Islet precursor cell (in vitro differentiated cells): ENCODE results near the gene ADD3.

ENCODE experiments used
- DNase-seq: peaks from one replicate; pipeline ENCODE4 v3.0.0-alpha.2; 2018

Gene ADD3

DNA sequence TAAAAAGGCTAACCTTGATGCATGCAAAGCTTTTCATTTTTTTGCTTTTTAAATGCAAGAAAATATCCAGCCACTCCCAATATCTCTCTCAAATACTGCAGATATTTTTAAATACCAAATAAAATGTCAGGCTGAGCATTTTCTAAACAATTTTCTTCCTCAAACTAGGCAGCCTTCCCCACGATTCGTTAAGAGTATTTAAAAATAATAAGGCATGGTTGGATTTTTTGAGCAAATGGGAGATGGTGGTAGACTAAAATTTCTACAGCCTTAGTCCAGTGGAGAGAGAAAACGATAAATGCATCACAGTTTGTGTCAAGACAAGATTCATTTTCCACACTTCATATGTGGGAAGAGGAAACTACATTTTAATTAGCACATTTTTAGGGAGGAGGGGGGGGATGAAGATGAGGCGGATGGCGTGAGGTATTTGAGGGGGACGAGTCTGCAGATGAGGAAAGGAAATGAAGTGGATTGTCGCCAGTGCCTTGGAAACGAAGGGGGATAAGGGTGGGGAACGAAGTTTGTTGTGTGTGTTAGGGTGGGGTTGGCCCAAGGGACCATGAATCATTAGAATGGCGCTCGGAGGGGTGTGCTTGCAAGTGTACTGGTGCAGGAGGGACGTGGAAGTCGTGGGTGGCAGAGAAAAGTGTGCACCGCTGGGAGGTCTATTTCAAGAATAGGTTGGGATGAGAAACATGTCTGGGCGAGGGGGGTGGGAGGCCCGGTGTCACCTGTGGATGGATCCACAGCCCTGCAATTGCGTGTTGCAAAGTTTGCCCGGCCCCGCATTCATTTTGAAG, 1.2 kb upstream of the ADD3 start:
- peak; percentile 77 for DNase-seq

DNA sequence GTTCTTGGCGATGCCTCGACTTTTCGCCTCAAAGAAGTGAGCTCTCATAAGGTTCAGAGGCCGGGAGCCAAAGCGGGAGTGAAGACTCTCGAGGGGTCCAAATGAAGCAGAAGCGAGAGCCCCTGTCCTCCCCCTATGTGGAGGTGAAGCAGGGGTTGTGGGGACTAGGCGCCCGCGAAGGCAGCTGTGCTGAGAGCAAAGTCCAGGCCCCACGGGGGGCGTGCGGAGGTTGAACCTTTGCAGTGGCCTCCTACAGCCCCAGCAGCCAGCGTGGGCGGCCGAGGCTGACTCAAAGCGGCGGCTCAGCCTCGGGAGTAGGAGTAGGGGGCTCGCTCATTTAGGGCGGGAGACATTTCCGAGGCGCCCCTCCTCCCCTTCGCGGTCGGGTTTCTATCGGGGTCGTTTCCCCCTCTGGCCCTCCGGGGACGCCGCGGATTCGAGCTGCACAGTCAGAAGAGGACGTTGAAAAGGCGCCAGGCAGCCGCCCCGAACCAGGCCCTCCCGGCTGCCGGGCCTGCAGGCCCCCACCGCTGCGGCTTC, 553 bp upstream of the ADD3 start:
- DNase-seq = no peak

DNA sequence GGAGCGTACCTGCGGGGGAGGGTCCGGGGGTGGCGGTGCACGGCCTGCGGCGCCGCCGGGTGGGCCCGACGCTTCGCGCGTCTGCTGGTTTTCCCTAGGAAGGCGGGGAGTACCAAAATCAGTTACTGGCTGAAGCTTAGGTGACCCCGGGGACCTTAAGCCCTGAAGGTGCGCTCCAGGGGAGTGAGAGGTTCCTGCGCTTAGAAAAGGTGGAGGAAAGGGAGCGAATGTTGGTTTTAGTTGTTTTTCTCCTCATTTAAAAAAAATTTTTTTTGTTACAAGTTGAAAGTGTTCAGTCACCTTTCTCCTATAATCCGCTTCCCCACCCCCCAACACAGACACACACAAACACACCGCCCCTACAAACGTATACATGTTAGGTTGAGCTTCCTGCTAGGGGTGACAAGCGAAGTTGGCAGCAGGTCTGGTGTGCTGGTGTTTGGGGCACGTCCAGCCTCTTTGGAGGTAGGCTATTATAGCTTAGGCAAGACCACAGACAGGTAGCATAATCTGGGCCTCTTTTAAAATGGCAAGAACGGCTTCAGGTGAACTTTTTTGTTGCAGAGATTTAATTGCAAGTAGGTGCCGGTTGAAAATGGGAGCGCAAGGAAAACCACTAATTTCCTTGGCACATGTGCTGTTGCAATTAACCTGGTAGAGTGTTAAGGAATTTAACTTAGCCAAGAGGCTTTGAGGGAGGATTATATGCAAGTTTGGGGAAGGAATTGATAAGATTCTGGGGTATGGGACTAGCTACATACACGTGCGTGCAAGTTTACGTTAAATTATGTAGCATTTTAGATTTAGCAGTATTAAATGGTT, 945 bp downstream of the ADD3 start:
- peak; percentile 67 for DNase-seq

DNA sequence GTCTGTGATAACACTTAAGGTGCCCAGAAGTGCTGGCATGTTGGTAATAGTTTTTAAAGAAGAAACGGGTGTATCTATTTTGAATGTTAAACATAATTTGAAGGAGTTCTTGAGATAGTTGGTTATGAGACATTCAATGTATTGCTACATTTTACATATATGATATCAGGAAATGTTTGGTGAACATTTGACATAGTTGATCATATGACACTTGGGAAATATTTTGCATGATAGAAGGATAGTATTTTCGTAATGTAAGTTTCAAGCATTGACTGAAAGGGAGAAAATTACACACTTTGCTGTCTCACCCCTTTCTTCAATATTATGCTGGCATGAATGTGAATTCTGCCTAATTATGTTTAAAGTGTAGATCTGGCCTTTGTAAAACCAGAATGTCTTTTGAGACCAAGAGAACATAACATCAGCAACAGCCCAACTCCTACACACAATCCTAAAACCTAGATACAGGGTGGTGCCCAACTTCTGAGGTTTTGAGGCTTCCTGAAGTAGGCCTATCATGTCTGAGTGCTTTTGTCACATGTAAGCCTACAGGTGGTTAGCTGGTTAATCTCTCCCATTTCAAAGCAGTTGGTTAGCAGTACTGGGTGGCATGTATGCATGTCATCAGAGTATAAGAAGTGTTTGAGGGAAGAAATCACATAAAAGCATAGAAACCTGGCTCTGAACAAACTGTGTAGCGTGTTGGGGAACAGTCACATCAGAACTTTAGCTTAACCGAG, 2.1 kb downstream of the ADD3 start:
- no peak for DNase-seq

DNA sequence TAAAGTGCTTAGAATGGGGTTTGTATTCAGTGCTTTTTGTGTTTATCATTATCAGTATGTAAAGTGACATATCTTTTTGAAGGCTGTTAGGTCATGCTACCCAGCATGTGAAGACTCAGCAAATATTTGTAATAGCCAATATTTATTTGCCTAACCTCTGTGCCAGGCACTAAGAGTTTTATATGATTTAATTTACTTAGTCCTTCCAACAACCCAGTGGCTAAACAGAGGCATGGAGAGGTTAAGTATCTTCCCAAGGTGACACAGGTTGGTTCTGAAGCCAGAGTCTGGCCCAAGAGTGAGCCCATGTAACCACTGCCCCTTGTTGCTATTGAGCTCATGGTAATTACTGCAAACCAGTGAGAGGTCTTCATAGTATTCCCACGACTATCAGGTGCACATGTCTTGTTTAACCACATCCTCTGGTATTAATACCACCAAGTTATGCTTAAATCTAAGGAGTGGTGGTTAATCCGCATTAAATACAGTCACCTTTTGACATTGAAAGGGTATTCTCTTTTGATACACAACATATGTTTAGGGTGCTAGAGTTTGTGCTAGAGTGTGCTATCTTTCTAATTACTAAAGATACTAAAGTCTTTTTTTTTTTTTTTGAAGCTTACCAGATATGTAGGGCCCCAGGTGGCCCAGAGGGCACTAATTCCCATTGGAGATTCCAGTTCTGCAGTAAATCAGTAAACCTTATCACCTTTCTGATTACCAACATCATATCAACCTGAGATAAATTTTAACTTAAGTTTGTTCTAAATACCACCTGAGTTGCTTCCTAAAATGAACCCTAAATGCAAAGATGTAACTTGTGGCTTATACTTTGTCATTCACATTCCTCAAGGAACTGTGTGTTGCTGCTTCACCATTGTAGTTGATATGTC, 2.9 kb downstream of the ADD3 start:
- no peak for DNase-seq

DNA sequence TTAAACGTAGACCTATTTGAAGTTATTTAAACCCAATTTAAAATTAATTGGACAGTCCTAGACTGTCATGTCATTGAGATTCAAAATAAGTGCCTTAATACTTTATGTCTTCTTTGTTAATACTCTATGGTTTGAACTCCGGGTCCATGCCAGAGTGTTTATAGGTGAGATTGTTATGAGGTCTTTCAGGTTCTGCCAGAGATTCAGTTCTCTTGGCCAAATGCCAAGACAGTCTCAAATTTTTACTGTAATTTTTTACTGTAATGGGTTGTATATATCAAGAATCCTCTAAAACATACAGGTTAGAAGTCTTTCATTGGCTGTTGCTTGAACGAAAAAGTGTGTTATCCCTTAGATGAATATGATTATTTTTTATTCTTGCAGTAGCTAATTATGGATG, 3.9 kb downstream of the ADD3 start:
- DNase-seq = no peak

DNA sequence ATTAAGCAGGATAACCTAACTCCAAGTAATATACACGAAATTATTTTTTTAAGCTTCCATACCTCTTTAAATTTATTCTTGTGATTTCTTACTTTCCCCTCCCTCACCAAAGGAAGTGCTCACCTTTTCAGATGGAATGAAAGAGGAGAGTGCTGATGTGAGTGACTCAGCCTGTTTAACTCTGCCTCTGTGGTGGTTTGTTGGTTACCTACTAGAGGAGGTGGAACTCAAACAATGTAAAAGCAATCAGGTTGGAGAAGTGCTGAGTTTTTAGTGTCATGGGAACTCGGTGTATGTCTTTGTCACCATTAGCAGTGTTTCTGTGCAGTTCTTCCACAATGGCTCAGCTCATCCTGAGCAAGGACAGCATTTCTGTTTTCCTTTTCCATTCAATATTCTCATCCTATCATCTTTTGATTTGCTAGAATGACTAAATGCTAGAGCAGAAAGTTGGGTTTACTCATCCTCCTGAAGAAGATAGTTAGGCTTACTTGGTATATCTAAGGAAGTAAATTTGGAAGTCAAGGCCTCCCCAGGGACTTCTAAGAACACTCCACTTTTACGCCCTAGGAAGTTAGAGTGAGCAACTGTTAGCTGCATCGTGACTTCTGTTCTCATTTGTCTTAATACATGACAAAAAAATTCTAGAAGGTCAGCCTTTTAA, 6.0 kb downstream of the ADD3 start:
- DNase-seq = peak; percentile 82

DNA sequence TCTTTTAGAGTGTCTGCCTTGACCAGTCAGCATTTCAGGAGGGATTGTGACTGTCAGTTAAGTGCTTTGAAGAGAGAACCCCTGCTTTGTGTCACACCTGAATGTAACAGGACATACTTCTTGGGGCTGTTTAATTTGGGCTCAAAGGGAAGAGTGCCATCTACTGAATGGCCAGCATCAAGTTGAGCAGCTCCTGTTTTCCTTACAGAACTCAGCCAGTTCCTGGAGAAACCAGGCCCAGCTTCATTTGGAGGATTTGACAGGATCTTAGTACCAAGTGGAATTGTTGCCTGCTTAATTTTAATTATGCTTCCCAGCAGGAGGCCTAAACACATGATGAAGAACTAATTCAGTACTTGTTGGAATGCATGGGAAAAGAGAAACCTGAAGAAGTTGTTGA, 8.3 kb downstream of the ADD3 start:
- DNase-seq = no peak

DNA sequence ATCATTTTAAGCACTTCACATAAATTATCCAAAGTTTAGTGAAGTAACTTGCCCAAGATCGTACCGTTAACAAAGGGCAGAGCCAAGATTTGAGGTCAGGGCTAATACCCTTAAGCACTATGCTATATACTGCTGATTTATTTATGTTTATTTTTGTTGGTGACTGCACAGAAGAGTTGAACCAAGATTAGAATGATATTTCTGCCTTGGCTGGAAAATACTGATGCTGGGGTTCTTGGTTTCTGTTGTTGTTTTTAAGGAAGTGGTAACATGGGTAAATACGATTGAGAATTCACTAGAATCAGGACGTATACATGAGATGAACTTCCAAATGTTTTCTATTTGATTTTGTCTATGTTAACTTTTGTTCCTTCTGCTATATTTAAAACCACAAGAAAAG, 9.3 kb downstream of the ADD3 start:
- DNase-seq = no peak

DNA sequence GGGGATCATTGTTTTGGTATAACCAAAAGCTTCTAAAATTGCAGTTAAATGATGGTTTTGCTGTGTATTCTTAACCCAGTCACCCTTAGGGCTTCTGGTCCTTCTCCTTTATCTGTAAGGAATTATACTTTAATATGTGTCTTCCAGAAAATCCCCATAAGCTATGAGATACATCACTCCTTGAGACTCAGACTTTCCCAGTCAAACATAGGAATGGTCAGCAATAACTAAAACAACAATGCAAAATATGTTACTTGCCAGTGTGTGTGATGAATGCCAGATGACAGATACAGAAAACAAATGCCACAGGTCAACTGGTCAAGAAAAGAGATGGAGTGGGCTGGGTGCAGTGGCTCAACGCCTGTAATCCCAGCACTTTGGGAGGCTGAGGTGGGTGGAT, 10.1 kb downstream of the ADD3 start:
- no peak for DNase-seq

DNA sequence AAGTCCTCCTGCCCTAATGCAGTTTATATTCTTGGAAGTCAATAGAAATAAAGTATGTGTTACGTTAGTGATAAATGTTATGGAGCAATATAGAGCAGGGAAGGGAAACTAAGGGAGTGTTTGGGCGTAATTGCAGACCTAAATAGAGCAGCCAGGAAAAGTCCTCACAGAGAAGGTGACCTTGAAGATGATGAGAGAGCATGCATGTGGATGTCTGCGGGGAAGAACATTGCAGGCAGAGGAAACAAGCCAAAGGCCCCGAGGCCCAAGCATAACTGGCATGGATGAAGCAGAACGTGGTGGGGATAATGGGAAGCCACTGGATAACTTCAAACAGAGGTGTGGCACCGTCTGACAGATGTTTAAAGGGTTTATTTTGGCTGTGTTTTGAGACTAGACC, 12.5 kb downstream of the ADD3 start:
- DNase-seq = peak; percentile 53

DNA sequence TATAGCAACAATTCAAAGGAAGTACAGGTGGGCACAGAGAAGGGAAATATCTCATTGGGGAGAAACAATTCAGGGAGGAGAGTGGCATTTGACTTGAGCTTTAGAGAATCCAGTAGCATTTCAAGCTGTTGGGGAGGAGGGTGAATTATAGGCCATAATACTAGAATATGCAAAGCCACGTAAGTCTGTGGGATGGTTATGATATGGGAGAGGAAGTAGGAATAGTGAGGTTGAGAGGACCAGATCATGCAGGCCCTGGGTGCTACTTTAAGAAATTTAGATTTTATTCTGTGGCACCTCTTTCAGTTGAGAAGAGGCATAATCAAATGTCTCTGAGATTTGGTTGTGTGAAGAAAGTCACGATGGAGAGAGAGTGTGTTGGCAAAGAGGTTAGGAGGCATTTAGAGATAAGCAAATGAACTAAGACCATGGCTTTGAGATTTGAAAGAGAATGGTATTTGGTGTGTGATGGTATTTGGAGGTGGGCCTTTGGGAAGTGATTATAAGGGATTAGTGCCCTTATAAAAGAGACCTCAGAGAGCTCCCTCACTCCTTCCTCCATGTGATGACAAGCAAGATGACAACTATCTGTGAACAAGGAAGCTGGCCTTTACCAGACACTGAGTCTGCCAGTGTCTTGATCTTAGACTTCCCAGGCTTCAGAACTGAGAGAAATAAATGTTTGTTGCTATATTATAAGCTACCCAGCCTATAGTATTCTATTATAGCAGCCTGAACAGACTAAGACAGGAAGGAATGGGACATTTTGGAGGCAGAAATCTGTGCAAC, 15.1 kb downstream of the ADD3 start:
- no peak for DNase-seq

DNA sequence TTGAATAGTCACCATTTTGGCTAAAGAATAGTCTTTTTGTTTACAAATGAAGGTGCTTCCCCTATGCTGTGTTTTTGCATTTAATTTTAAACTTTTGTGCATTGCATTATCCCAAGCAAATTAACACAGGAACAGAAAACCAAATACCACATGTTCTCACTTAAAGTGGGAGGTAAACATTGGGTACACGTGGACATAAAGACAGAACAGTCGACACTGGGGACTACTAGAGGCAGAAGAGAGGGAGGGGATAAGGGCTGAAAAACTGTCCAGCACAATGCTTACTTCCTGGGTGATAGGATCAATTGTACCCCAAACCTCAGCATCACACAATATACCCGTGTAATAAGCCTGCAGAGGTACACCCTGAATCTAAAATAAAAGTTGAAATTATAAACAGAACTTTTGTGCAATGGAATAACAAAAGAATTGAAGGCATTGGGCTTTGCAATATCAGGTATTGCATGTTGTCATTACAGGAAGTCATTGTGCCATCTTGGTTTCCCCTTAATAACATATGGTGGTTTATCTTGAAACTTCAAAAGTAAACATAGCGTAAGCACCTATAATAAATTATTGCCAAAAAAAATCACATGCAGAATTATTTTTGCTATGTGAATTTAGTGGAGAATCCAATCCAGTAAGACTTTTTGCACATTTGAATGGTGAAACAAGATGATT, 16.1 kb downstream of the ADD3 start:
- DNase-seq = no peak

DNA sequence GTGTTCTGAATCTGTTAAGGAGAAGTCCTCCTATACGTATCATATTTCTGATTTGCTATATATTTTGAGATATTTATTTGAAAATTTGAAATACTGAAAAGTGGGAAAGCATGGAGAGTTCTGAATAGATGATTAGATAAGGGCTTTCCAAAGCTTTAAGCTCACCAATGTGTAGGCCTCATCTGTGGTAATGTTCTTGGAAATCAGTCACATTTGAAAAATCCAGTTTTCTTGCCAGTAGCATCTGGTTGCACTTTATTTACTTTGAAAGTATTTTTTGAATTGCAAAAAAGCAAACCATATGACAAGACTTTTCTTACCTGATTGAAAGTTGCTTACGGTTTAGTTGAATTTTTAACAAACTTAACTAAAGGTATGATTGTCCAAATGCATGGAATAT, 21.7 kb downstream of the ADD3 start:
- no peak for DNase-seq

DNA sequence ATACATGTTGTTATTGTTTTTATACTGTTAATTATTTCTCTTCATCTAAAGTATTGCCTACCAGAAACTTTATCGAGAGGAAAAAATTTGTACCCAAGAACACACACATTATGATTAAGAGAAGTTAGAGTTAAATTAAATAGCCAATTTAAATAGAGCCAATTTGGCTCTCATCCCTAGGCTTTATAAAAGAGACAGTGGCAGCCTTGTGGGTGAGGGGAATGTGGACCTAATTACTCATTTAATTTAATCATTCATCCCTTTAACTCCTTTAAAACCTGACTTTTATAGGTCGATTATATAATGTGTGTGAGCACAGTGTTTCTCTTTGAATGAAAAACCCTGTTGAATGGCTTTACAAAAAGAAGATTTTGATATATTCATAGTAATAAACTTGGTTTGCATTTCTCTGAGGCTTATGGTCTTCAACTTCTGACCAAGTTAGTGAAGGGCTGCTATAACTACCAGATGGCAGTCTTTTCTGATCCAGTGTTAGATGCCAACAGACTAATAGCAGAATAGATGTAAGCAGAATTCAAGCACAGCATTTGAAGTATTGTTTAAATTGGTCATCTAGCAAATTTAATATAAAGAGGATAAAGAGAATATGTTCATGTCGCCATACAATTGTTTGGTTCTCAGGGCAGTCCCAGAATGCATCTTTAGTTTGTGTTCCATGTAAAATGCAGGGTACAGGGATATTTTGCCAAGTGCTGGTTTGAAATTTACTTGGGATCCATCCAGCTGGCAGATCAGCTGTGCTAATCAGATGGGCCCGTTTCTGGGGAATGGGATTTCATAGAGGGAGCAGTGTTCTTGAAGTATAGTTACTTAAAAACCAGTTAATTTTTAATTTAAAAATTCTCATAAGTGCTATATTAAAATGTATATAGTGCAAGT, 25.3 kb downstream of the ADD3 start:
- no peak for DNase-seq

DNA sequence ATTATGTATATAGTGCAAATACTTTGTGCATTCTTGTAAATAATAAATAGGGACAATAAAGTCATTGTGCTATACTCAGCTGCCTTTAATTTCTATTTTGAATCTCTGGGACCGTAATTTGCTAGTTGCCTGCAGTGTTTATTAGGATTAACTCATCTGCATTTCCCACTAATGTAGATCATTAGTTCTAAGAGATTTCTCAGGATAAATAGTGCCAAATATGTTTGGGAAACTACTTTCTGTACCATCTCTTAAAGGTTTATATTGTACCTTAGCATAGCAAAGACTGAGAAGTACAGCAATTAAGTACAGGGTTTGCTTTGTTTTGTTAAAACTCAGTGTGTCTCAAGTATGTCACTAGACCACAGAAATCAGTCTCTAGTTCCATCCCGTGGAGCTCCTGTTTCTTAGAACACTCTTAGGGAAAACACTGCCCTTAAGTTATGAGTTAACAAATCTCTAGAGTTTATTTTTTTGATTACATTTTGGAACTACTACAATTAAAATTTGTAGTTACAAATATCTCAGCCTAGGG, 26.0 kb downstream of the ADD3 start:
- DNase-seq = no peak

DNA sequence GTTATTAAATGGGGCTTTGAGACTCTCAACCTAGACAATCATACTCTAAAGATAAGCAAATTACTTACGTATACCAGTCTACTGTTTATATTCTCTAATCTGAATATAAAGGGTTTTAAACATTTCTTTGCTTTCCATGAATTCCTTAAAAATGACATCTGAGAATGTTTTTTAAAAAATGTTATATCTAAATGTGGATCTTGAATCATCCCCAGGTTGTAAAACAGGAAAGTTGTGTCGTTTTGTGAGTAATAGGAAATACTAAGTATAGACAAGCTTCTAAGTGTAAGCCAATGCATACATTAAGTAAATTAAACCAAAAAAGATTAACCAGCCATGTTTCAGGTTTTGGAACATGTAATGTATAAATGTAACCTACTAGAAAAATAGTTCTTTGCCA, 26.8 kb downstream of the ADD3 start:
- DNase-seq = no peak

DNA sequence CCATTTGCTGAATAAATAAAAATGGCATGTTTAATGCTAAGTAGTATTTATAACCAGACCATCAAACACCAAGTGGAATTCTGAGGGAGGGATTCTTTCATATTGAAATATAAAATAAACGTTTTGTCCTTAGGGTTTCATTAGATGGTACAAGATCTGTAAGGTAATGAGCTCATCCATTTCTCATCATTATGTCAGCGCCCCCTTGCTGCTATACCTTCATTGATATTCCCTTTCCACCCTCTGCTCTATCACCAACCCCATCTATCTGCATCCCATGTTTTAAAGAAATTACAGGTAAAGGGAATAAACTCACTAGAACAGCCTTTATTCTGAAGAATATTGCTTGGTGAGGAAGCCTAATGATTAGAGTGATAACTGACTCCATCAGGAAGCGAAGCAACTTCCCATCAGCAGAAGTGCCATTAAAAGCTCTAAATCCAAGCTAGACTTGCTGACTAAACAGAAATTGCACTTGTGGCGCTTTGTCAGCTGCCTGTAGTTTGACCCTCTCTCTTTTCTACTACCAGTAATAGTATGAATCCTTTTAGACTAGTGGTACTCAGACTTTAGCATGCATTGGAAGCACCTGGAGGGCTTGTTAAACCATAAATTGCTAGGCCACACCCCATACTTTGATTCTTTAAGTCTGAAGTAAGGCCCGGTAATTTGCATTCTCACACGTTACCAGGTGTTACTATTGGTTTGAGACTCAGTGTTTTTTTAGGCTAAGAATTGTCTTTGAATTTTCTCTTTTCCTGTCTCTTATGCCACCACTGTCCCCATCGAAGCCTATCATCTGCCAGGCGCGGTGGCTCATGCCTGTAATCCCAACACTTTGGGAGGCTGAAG, 27.5 kb downstream of the ADD3 start:
- DNase-seq = no peak
